HS-5 (cell line): ENCODE results near the gene CCDC197.
A peak's percentile ranks its signal among the peaks of the same experiment; 100 is the strongest.

ENCODE experiments used
- DNase-seq: peaks from one replicate; pipeline ENCODE4 v3.0.0-alpha.2; 2012; ENCODE audit warnings: low read depth

CCDC197 gene

GRCh38 chr14:93977790-93978581 is 19.1 kb upstream of the CCDC197 start:
- DNase-seq, result no peak

- DNase-seq, result no peak
Observed at GRCh38 chr14:93978735-93979134, 18.4 kb upstream of the CCDC197 start.

- DNase-seq, result no peak
Observed at GRCh38 chr14:93980456-93981201, 16.5 kb upstream of the CCDC197 start.

- no peak for DNase-seq
Observed at GRCh38 chr14:93981316-93982229, 15.5 kb upstream of the CCDC197 start.

GRCh38 chr14:93982230-93983007 is 14.7 kb upstream of the CCDC197 start:
- DNase-seq, result no peak

GRCh38 chr14:93984070-93984469 is 13.0 kb upstream of the CCDC197 start:
- DNase-seq, result no peak

GRCh38 chr14:93984987-93985410 is 12.1 kb upstream of the CCDC197 start:
- DNase-seq, result no peak

GRCh38 chr14:93986955-93987354 is 10.1 kb upstream of the CCDC197 start:
- DNase-seq, result no peak

- DNase-seq, result no peak
Observed at GRCh38 chr14:93987376-93987775, 9.7 kb upstream of the CCDC197 start.

- no peak for DNase-seq
Observed at GRCh38 chr14:93987815-93988476, 9.2 kb upstream of the CCDC197 start.

- DNase-seq, result no peak
Observed at GRCh38 chr14:93989939-93990338, 7.2 kb upstream of the CCDC197 start.

- DNase-seq, result no peak
Observed at GRCh38 chr14:93991212-93991611, 5.9 kb upstream of the CCDC197 start.

GRCh38 chr14:93991649-93992048 is 5.5 kb upstream of the CCDC197 start:
- no peak for DNase-seq

GRCh38 chr14:93993382-93993781 is 3.7 kb upstream of the CCDC197 start:
- no peak for DNase-seq

- peak; percentile 52 for DNase-seq
Observed at GRCh38 chr14:93994919-93995682, 2.0 kb upstream of the CCDC197 start.

GRCh38 chr14:93996130-93996695 is 888 bp upstream of the CCDC197 start:
- DNase-seq, result no peak

- DNase-seq, result no peak
Observed at GRCh38 chr14:93997916-93998870, 1.1 kb downstream of the CCDC197 start.

GRCh38 chr14:93998871-93999403 is 1.8 kb downstream of the CCDC197 start:
- DNase-seq, result no peak
